GM12878 (cell line): ENCODE measurements around the gene SORBS1. TPM values are rescaled to one million over a fixed set of nuclear protein-coding genes. Genes with fewer than 3 reads are reported as not detected.

ENCODE experiments used
- ATAC-seq: fragments of 200-7000 bp; cut with Tn5 transposase; 3 replicates; pipeline ENCODE4 v1.9.1; 2020; ENCODE audit warnings: mild to moderate bottlenecking, moderate library complexity
- BruUV-seq: library from RNA; stranded (reverse); fragments of 400-500 nt; replicated peaks from 2 replicates; lab custom pipeline; 2021; lab: Mats Ljungman, UMichigan
- CTCF ChIA-PET: fragments of 300-600 bp; sonication (Branson Sonifier 250); formaldehyde crosslinking; extraction: SDS; loops from one replicate; lab custom pipeline; 2021; ENCODE audit warnings: inconsistent platforms; lab: Yijun Ruan, JAX
- POLR2A ChIA-PET: fragments of 350-600 bp; formaldehyde crosslinking; extraction: SDS; loops from one replicate; lab custom pipeline; 2021; ENCODE audit warnings: inconsistent platforms; lab: Charles Lee
- RAD21 ChIA-PET: fragments of 300-600 bp; sonication (Branson Sonifier 250); formaldehyde crosslinking; loops from one replicate; lab custom pipeline; 2023; ENCODE audit warnings: antibody characterized with exemption; ENCODE audit not compliant: unreplicated experiment; lab: Charles Lee
- SMC1A ChIA-PET: fragments of 300-600 bp; sonication (Branson Sonifier 250); formaldehyde crosslinking; loops from one replicate; lab custom pipeline; 2023; ENCODE audit not compliant: unreplicated experiment, uncharacterized antibody; lab: Charles Lee
- DNase-seq: peaks from one replicate; pipeline ENCODE4 v3.0.0-alpha.2; 2011; ENCODE audit warnings: low read depth, low spot score
- FAIRE-seq: peaks from 3 replicates; lab custom pipeline; 2011; peaks lifted over from hg19 to GRCh38; lab: Jason Lieb, UNC
- H2AFZ ChIP-seq: 2 replicates; pipeline ENCODE4 v1.6.0; 2011; ENCODE audit warnings: low read depth, low read length, control low read depth; ENCODE audit not compliant: control insufficient read depth
- H3K27ac ChIP-seq: 2 replicates; pipeline ENCODE4 v1.5.1; 2011; ENCODE audit warnings: control low read depth; ENCODE audit not compliant: control insufficient read depth, insufficient read depth
- H3K27me3 ChIP-seq, 2 experiments: replicated peaks in 1 of 2; 2 replicates each; pipeline versions ENCODE4 v1.6.0 to v1.6.1; 2011; ENCODE audit warnings: low read length in 1 of 2; ENCODE audit not compliant: control insufficient read depth in 2 of 2, insufficient read depth in 2 of 2
- H3K36me3 ChIP-seq, 2 experiments: 2 replicates each; pipeline ENCODE4 v1.5.1; 2011; ENCODE audit warnings: low read length in 1 of 2; ENCODE audit not compliant: control insufficient read depth in 2 of 2, insufficient read depth in 2 of 2
- H3K4me1 ChIP-seq: 2 replicates; pipeline ENCODE4 v1.6.1; 2011; ENCODE audit warnings: mild to moderate bottlenecking, low read length, moderate library complexity, mixed read lengths; ENCODE audit not compliant: control insufficient read depth, insufficient read depth
- H3K4me2 ChIP-seq: 2 replicates; pipeline ENCODE4 v1.6.0; 2011; ENCODE audit warnings: control low read depth; ENCODE audit not compliant: control insufficient read depth, insufficient read depth
- H3K4me3 ChIP-seq: fragments of 200-600 bp; sonication (generic); 2 replicates; pipeline ENCODE4 v1.5.1; 2016
- H3K79me2 ChIP-seq: 2 replicates; pipeline ENCODE4 v1.6.0; 2011; ENCODE audit warnings: low read length; ENCODE audit not compliant: control insufficient read depth, insufficient read depth
- H3K9ac ChIP-seq: 2 replicates; pipeline ENCODE4 v1.8.0; 2011; ENCODE audit warnings: low read length, control low read depth, mixed read lengths; ENCODE audit not compliant: control insufficient read depth, insufficient read depth
- H3K9me3 ChIP-seq: replicated peaks from 3 replicates; pipeline ENCODE4 v1.5.1; 2011; ENCODE audit warnings: mild to moderate bottlenecking, low read length; ENCODE audit not compliant: control insufficient read depth, insufficient read depth
- H4K20me1 ChIP-seq: 2 replicates; pipeline ENCODE4 v1.6.0; 2011; ENCODE audit not compliant: control insufficient read depth, insufficient read depth
- ATF7 ChIP-seq: fragments of 450-650 bp; IDR thresholded peaks from 2 replicates; pipeline ENCODE4 v1.6.1; 2016; ENCODE audit warnings: low read depth, mild to moderate bottlenecking
- CBX3 ChIP-seq: fragments of 200-600 bp; sonication (generic); IDR thresholded peaks from 2 replicates; pipeline ENCODE4 v1.6.1; 2016; ENCODE audit warnings: low read depth, borderline replicate concordance
- DPF2 ChIP-seq: fragments of 450-650 bp; IDR thresholded peaks from 2 replicates; pipeline ENCODE4 v1.6.1; 2017; ENCODE audit warnings: mild to moderate bottlenecking
- FOXK2 ChIP-seq: fragments of 450-650 bp; IDR thresholded peaks from 2 replicates; pipeline ENCODE4 v1.6.1; 2017; ENCODE audit warnings: mild to moderate bottlenecking, moderate library complexity
- HDGF ChIP-seq: fragments of 450-650 bp; IDR thresholded peaks from 2 replicates; pipeline ENCODE4 v1.6.1; 2016; ENCODE audit warnings: antibody characterized with exemption
- IKZF1 ChIP-seq: fragments of 450-650 bp; conservative IDR thresholded peaks from 2 replicates; pipeline ENCODE4 v1.6.1; 2017; ENCODE audit warnings: antibody characterized with exemption, mild to moderate bottlenecking
- JUNB ChIP-seq: IDR thresholded peaks from 2 replicates; pipeline ENCODE4 v1.6.1; 2016; ENCODE audit warnings: antibody characterized with exemption, mild to moderate bottlenecking
- MEF2A ChIP-seq: IDR thresholded peaks from 2 replicates; pipeline ENCODE4 v1.6.1; 2011; ENCODE audit warnings: low read depth, mild to moderate bottlenecking, low read length, moderate library complexity; ENCODE audit not compliant: insufficient read depth
- NFYA ChIP-seq: IDR thresholded peaks from 2 replicates; pipeline ENCODE4 v1.6.1; 2011; ENCODE audit warnings: low read depth, mild to moderate bottlenecking, low read length, improper control_type of control experiment, borderline replicate concordance
- NR2C1 ChIP-seq: fragments of 450-650 bp; IDR thresholded peaks from 2 replicates; pipeline ENCODE4 v1.6.1; 2017; ENCODE audit warnings: antibody characterized with exemption, mild to moderate bottlenecking, moderate library complexity
- RELA ChIP-seq: fragments of 450-650 bp; IDR thresholded peaks from 2 replicates; pipeline ENCODE4 v1.8.0; 2014; ENCODE audit warnings: borderline replicate concordance; ENCODE audit not compliant: partially characterized antibody
- SMARCA5 ChIP-seq: fragments of 450-650 bp; IDR thresholded peaks from 2 replicates; pipeline ENCODE4 v1.6.1; 2017; ENCODE audit warnings: mild to moderate bottlenecking
- STAT1 ChIP-seq: fragments of 450-650 bp; conservative IDR thresholded peaks from 2 replicates; pipeline ENCODE4 v1.6.1; 2014; ENCODE audit warnings: antibody characterized with exemption, mild to moderate bottlenecking
- ZNF622 ChIP-seq: fragments of 450-650 bp; IDR thresholded peaks from 2 replicates; pipeline ENCODE4 v1.6.1; 2017; ENCODE audit warnings: mild to moderate bottlenecking, inconsistent platforms
- WGBS: methylation state at CpG from one replicate; pipeline ENCODE4 v1.1.6; 2016; ENCODE audit warnings: low lambda C conversion rate; ENCODE audit not compliant: insufficient replicate concordance, insufficient coverage; ENCODE audit errors: missing lambda C conversion rate; 5-methylcytosine and 5-hydroxymethylcytosine counted together
- in situ Hi-C: fragments of 300-500 bp; cut with MboI; formaldehyde crosslinking; loops from 9 replicates; pipeline ENCODE4 v1.14.3; 2018; ENCODE audit warnings: mixed read lengths
- intact Hi-C: fragments of 100-400 bp; cut with micrococcal nuclease; formaldehyde crosslinking; loops from one replicate; pipeline ENCODE4 v1.14.2; 2022; ENCODE audit not compliant: unreplicated experiment
- polyA plus RNA-seq, 11 experiments: library from polyadenylated mRNA; depleted of rRNA in 4 of 11; unstranded in 6 of 11; stranded (reverse) in 5 of 11; fragments of >200 nt; fragmentation: Nextera tagmentation in 4 of 11; fragmentation: Illumina TruSeq in 1 of 11; extraction: Ambion mirVana in 4 of 11; extraction: Trizol in 1 of 11; gene quantifications; 1 replicate in 1 of 11; 2 replicates in 10 of 11; pipeline versions ENCODE4 v1.2.1 to v1.2.3, GENCODE V29; 2011 to 2016; ENCODE audit warnings: inconsistent platforms in 2 of 11, missing spikeins in 2 of 11, low read depth in 1 of 11
- total RNA-seq, 4 experiments: library from RNA; depleted of rRNA in 3 of 4; stranded (reverse); fragments of >200 nt in 3 of 4; fragmentation: Illumina TruSeq in 1 of 4; extraction: Trizol in 1 of 4; gene quantifications; 2 replicates each; pipeline versions ENCODE4 v1.2.1 to v1.2.3, GENCODE V29; 2013 to 2021
- TF ChIP-seq, protein P1 (sequence below): IDR thresholded peaks from 2 replicates; pipeline ENCODE4 v1.6.1; 2011; ENCODE audit warnings: mild to moderate bottlenecking, low read depth, low read length, moderate library complexity; ENCODE audit not compliant: insufficient replicate concordance
- TF ChIP-seq, protein P2 (sequence below): IDR thresholded peaks from 2 replicates; pipeline ENCODE4 v1.6.1; 2011; ENCODE audit warnings: low read depth, low read length, improper control_type of control experiment, borderline replicate concordance

SORBS1 gene
- total and polyA plus RNA-seq, 10 of the 15 experiments (the other 5 are each of a cell fraction or from before 2014, with no cell fraction given), result 0.13 to 0.75 (median 0.39) TPM

DNA sequence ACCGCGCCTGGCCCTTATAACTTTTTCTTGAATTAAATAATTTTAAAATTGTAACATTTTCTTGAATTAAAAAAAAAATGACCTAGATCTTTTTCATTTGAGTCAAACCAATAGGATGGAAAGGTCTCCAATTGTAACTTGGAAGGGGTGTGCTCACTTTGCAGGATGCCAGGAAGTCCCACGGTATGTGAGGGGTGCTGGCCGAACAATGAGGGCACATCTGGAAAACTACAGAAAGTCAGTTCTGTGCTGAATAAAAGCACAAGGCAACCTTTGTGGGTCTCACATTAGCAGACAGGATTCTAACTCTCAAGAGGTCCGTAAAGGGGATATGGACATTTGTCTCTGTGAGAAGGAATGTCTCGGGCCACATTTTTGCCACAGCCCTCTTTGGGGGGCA is 217.6 kb downstream of the SORBS1 start:
- FAIRE-seq, result no peak
- WGBS, result 96% methylated on average over 6 of the region's 6 CpGs
- in situ Hi-C loops, result no loop called here

More for the DNA sequence above, 217.6 kb downstream of the SORBS1 start:
- ATAC-seq (no peak), DNase-seq (no peak)
- H3K79me2 ChIP-seq, result no peaks in the 10 kb centered on the region
- H3K27ac ChIP-seq, result no peak overlapping the region
- no peaks in the 10 kb centered on the region for H4K20me1 ChIP-seq
- ChIA-PET RAD21 (no interaction called here), CTCF (interaction anchor here (0.7 to 3.0 kb wide), 2 partner anchors 20 to 565 kb away, joined by 3 to 13 read pairs; no protein-coding TSS in a partner anchor), SMC1A (interaction anchor here (1.3 kb wide), 1 partner anchor 9 kb away, joined by 3 read pairs; no protein-coding TSS in a partner anchor), POLR2A (interaction anchor here (0.7 kb wide), 1 partner anchor 167 kb away, joined by 3 read pairs; no protein-coding TSS in a partner anchor)
- peaks cover 4% of the 10 kb centered on the region; the same call in 1 of the 2 replicates for H3K4me1 ChIP-seq
- BruUV-seq, result no TSS peak
- TF ChIP-seq, protein P1, sequence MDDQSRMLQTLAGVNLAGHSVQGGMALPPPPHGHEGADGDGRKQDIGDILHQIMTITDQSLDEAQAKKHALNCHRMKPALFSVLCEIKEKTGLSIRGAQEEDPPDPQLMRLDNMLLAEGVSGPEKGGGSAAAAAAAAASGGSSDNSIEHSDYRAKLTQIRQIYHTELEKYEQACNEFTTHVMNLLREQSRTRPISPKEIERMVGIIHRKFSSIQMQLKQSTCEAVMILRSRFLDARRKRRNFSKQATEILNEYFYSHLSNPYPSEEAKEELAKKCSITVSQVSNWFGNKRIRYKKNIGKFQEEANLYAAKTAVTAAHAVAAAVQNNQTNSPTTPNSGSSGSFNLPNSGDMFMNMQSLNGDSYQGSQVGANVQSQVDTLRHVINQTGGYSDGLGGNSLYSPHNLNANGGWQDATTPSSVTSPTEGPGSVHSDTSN, result no peak
- TF ChIP-seq HDGF (no peak), FOXK2 (no peak), ZNF622 (no peak), NR2C1 (no peak), RELA (no peak), STAT1 (no peak), CBX3 (no peak), NFYA (no peak), SMARCA5 (no peak), JUNB (no peak), IKZF1 (no peak), DPF2 (no peak), MEF2A (no peak), ATF7 (no peak)
- TF ChIP-seq, protein P2, sequence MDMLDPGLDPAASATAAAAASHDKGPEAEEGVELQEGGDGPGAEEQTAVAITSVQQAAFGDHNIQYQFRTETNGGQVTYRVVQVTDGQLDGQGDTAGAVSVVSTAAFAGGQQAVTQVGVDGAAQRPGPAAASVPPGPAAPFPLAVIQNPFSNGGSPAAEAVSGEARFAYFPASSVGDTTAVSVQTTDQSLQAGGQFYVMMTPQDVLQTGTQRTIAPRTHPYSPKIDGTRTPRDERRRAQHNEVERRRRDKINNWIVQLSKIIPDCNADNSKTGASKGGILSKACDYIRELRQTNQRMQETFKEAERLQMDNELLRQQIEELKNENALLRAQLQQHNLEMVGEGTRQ, result no peak
- no peaks in the 10 kb centered on the region for H3K27me3 ChIP-seq
- H3K4me2 ChIP-seq, result no peak overlapping the region
- H2AFZ ChIP-seq, result no peak overlapping the region
- H3K36me3 ChIP-seq, result no peaks in the 10 kb centered on the region
- intact Hi-C loops, result no loop called here
- no peak overlapping the region for H3K9ac ChIP-seq
- H3K4me3 ChIP-seq, result no peak overlapping the region
- H3K9me3 ChIP-seq, result no peaks in the 10 kb centered on the region
